Retinal pigment epithelial cell (primary cell): ENCODE data around the gene MERTK.

Experiments
- DNase-seq: peaks from one replicate; pipeline ENCODE4 v3.0.0-alpha.2; 2010; ENCODE audit warnings: low read depth
- H3K4me3 ChIP-seq: 2 replicates; pipeline ENCODE4 v1.5.1; 2011; ENCODE audit warnings: mild to moderate bottlenecking, low read length, control low read depth, moderate library complexity
- TF ChIP-seq, protein P1 (sequence below): conservative IDR thresholded peaks from 2 replicates; pipeline ENCODE4 v1.5.1; 2011; ENCODE audit warnings: low read depth, low read length, control low read depth, inconsistent platforms

The MERTK gene

DNA sequence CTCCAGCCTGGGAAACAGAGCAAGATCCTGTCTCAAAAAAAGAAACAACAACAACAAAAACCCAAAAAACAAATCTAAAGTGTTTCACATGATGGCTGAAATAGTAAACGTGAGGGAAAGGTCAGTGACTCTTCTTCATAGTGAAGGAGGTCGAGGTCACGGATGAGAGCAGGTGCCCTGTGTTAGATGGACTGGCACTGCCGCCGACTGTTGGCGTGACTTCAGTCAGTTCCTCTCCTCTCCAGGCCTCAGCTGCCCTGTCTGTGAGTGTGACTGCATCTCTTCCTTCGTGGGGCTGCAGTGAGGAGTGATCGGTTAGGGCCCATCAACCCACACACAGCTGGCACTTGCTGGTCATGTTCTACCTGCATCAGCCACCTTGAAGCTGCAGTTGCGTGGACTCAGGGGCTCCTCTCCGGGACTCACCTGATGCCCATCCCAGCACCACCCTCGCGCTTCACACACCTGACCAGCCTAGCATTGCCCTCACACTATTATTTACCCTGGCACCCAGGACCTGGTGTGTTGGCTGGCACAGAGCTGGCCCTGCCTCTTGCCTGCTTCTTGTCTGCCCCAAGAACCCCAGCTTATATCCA lies 126.6 kb downstream of the MERTK start:
- TF ChIP-seq, protein P1, sequence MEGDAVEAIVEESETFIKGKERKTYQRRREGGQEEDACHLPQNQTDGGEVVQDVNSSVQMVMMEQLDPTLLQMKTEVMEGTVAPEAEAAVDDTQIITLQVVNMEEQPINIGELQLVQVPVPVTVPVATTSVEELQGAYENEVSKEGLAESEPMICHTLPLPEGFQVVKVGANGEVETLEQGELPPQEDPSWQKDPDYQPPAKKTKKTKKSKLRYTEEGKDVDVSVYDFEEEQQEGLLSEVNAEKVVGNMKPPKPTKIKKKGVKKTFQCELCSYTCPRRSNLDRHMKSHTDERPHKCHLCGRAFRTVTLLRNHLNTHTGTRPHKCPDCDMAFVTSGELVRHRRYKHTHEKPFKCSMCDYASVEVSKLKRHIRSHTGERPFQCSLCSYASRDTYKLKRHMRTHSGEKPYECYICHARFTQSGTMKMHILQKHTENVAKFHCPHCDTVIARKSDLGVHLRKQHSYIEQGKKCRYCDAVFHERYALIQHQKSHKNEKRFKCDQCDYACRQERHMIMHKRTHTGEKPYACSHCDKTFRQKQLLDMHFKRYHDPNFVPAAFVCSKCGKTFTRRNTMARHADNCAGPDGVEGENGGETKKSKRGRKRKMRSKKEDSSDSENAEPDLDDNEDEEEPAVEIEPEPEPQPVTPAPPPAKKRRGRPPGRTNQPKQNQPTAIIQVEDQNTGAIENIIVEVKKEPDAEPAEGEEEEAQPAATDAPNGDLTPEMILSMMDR: no peak
- H3K4me3 ChIP-seq: no peak overlapping the region
- no peak for DNase-seq

DNA sequence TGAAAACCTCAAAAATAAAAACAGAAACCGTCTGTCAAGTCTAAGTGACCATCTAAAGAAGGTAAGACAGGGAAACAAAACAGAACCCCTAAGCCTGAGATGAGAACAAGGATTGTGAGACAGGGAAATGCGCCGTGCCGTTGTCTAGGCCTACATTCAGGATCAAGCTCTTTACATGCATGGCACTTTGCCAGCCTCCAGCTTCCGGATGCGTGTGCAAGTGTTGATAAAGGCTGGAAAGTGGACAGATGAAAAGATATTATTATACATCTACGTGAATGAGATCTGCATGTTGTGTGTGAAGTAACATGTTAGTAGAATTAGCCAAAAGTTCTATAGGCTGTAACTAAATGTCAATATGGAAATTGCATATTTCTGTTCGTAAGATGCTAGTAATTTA lies 128.1 kb downstream of the MERTK start:
- H3K4me3 ChIP-seq: no peak overlapping the region
- no peak for DNase-seq
- TF ChIP-seq, protein P1: no peak

DNA sequence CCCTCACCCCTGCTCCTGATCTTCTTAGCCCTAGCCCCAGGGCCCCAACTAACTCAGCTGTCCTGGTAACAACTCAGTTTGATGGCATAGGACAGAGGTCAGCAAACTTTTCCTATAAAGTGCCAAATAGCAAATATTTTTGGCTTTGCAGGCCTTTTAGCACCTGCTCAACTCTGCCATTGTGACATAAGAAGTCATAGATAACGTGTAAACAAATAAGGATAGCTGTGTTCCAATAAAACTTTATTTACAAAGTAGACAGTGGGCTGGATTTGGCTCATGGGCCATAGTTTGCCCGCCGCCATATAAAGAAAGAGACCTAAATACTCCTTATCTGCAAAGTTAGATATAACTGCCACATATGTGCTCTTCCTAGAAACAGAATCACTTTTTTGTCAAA lies 129.4 kb downstream of the MERTK start:
- H3K4me3 ChIP-seq: no peak overlapping the region
- no peak for DNase-seq
- TF ChIP-seq, protein P1: no peak

DNA sequence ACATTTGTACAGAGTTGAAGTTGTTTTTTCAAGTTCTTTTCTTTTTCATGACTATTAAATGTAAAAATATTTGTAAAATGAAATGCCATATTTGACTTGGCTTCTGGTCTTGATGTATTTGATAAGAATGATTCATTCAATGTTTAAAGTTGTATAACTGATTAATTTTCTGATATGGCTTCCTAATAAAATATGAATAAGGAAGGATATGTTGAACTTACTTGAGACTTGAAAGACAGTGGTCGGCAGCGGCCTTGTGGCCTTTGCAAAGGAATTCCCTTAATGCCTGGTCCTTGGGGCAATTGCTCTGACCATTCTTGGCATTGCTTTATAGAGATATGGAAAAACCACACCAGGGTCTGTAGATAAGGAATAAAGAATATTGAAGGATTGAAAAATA lies 130.8 kb downstream of the MERTK start:
- H3K4me3 ChIP-seq: no peak overlapping the region
- no peak for DNase-seq
- TF ChIP-seq, protein P1: no peak

DNA sequence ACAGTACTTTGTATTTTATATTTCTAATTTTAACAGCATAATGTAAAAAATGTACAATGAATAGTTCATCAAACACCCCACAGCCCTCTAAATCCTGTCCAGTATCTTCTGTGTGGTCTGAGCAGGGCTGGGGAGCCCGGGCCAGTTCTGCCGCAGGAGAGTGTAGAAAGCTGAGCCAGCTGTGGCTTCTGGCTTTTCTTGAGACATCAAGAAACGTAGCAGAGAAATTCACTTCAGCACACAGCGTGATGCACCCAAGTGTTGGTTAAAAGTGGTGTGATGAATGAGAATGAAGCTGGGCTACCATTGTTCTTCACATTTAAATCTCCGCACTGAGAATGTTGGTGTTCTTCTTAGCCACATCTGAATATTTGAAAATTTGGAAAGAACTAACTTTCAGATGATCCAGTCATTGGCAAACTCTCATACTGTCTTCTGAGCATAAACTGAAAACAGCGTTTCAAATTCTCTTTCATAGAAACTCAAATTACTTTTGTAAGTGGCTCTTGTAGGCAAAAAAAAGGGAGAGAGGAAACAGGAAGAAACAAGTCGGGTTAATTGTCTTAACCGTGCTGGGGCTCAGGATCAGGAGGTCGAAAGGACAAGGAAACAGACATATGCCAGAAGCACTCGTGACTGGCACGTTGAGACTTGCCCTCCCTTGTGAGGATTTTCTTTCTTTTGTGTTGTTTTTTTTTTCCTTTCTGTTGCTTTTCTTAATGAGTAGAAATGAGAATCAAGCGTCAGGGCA lies 133.2 kb downstream of the MERTK start:
- DNase-seq: no peak
- TF ChIP-seq, protein P1: no peak
- H3K4me3 ChIP-seq: no peak overlapping the region

DNA sequence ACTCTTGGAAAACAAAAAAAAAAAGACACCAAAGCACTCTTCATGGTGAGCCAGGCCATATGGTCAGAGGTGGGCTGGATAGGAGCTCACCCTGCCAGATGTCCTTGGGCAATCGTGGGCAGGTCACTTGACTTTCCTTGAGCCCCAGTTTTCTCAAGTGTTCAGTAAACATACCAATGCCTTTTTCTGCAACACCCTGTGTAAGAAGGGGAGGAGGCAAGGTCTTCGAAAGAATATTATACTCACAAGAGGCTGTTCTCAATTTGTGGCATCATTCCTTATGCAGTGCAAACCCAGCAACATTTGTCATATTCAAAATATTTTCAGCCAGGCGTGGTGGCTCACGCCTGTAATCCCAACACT lies 133.8 kb downstream of the MERTK start:
- DNase-seq: no peak
- H3K4me3 ChIP-seq: no peak overlapping the region
- TF ChIP-seq, protein P1: no peak

DNA sequence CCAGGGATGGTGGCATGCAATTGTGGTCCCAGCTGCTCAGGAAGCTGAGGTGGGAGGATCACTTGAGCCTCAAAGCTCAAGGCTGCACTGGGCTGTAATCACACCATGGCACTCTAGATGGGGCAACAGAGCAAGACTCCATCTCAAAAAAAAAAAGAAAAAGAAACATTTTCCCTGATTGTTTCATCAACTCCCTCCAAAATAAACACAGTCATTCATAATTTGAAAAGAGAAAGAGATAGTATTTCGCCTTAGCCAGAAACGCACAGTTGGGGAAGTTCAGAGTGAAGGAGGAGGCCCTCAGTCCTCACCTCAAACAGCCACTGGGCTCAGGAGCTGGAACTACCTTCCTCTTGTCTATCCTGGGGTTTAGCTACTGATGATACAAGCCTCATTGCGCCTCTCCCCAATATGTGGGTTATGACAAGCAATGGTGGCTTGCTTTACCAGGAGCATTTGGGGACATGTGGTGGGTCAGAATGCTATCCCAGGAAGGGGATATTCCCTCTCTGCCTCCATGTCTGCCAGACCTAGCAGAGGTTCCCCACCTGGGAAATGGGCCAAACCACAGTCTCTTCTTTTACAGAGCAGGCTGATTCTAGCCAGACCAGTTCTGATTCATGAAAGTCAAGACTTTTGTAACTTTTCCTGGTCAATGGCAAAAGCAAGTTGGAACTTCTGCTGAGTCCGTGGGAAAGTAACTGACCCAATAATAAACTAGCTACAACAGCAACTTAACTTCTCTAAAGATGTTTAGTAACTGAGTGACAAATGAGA lies 134.5 kb downstream of the MERTK start:
- H3K4me3 ChIP-seq: no peak overlapping the region
- TF ChIP-seq, protein P1: peak; percentile 18
- DNase-seq: no peak
